NOMO-1 treated with dmso at 0.1 percent for 144 hours (cell line): Measurements from ENCODE around the gene ASAP2.

Experiments
- DNase-seq: peaks from one replicate; lab custom pipeline; 2025; ENCODE audit not compliant: unreplicated experiment; lab: John Stamatoyannopoulos, UW

ASAP2 gene

DNA sequence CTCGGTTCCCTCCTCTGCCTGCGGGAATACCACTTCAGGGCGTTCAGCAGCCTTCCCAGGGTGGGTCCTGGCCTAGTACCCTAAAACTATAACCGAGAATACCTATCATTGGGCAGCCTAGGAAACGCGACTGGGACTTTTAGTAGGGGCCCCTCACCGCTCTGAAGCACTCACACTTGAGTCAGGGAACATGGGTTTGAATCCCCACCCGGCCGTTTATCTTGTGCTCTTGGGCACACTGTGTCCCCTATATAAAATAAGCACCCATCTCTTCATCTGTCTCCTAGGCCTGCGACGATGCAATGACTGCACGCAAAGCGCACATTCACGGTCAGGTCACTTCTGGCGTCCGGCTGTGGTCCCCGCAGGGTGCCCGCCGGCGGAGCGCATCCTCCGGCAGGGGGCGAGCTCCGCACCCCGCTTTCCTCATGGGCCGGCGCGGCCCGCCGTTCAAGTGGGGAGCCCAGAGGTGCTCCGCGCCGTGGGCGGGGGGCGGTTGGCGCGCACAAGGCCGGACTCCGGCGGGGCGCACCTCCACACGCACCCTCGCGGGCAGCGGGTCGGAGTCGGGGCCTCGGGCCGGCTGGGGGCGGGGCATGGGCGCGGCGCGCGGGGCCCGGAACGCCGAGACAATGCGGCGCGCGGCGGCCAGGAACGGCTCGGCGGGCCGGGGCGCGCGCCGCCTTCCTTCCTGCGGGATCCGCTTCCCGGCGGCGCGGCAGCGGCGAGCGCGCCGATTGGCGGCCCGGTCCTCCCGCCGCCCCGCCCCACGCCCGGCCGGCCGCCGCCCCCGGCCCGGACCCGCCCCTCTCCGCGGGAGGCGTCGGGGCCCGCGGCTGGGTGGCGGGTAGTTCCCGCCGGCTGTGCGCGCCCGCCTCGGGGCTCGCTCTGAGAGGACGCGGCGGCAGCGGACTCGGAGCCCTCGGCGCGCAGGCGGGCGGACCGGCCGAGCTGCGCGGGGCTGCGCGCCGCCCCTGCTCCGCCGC lies at the start of gene ASAP2:
ASAP2 (plus strand) TSS at position 850 of the 986 bp plus-strand sequence. CDS start 293 bp downstream, outside the sequence.
- peak; percentile 24 for DNase-seq

DNA sequence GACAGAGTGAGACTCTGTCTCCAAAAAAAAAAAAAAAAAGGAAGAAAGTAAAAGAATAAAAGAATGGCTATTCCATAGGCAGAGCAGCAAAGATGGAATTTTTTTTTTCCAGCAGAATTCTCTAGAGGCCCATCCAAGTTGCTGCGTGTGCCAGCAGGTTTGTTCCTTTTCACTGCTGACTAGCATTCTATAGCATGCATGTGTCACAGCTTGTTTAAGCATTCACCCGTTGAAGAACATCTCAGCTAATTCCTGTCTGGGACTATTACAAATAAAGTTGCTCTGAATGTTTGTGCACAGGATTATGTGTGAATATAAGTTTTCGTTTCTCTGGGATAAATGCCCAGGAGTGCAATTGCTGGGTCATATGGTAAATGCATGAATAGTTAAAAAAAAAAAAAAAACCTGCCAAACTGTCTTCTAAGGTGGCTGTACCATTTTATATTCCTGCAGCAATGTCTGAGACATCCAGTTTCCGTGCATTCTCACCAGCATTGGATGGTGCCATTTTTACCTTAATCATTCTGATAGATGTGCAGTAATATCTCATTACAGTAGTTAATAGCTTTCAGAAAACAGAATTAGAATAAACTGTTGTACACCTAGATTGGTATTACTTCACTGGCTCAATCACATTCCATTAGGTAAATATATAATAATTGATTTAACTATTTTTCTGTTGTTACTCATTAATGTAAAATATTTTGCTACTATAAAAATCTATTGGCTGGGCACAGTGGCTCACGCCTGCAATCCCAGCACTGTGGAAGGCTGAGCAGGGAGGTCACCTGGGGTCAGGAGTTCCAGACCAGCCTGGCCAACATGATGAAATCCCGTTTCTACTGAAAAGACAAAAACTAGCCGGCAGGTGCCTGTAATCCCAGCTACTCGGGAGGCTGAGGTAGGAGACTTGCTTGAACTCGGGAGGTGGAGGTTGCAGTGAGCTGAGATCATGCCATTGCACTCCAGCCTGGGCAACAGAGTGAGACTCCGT lies 47.5 kb upstream of the ASAP2 start:
- no peak for DNase-seq

DNA sequence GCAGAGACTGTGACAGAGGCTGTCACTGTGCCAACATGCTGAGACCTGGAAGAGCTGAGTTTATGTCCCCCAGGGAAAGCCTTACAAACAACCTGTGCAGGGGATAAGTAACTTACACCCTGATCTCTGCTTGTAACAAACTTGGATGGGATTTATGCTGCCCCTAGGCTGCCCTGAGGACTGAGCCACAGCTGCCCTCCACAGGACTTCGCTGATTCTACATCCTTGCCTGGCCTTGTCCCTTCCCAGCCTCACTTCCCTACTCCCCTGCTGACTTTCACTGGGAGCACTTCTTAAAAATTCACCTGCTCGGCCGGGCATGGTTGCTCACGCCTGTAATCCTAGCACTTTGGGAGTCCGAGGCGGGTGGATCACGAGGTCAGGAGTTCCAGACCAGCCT lies 45.9 kb upstream of the ASAP2 start:
- no peak for DNase-seq

DNA sequence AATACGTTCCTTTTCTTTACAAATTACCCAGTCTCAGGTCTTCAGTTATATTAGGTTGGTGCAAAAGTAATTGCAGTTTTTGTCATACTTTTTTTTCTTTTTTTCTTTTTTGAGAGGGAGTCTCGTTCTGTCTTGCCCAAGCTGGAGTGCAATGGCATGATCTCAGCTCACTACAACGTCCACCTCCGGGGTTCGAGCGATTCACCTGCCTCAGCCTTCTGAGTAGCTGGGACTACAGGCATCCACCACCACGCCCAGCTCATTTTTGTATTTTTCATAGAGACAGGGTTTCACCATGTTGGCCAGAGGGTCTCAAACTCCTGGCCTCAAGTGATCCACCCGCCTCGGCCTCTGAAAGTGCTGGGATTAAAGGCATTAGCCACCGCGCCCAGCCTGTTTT lies 43.8 kb upstream of the ASAP2 start:
- DNase-seq, result no peak

DNA sequence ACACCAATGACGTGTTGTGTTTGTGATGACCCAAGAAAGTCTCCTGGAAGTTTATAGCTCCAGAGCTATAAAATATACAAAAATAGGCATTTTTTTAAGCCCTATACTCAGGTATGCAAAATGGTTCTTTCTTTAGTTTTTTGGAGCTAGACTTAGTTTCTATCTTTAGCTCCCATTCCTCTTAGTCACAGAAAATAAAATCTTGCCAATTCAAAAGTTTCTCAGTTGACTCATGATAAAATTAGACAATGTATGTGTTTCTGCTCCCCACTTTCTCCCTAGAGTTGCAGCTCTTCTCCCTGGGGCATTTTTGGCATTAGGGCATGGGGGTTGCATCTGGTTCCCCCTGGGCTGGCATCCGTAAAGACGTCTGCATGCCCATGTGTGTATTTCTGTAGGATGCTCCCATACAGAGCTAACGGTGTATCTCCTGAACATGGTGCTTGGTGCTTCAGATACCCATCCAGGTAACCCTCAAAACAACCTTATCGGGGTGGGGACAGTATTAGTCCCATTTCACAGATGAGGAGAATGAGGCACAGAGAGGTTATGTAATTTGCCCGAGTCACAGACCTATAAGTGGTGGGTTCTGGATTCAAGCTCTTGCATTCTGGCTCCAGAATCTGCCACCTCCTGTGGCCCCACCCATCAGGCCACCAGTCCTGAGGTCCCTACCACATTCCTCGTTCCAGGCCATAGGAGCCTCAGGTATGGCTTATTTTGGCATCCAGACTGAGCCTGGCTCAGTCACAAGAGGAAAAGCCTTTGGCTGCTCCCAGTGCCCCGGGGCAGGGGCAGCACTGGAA lies 43.1 kb upstream of the ASAP2 start:
- DNase-seq, result no peak

DNA sequence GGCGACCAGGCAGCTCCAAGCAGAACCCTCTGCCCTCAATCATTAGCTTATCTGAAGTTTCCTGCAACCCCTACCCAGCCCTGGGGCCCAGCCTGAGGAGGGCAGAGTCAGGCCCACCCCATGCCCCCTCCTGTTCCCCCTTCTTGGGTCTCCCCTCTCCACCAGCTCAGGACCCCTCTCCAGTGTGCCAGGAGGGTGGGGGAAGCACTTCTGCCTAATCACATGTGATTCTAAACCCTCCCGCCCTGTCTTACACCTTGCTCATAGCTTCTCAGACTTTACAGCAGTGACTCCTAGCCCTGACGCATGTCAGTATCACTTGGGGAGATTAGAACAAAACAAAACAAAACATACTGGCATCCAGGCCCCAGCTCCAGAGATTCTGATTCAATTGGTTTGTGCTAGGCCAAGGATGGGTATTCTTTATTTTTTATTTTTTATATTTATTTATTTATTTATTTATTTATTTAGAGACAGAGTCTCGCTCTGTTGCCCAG lies 42.5 kb upstream of the ASAP2 start:
- DNase-seq, result no peak

DNA sequence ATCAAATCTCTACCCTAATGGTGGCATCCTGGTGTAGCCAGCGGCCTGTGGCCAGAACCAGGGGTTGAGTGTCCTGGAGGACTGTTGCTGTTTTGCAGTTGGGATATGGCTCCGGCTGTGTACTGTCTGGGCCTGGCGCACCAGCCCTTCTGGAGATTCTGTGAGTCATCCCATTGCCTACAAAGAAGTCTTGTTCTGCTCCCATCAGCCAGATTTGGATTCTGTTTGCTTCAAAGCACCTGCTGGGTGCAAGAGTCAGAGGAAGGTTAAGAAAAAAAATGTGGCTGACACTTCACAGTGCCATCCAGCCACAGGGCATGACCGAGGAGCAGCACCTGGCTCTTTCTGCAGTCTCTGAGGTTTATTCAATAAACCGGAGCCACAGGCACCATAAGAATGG lies 41.0 kb upstream of the ASAP2 start:
- no peak for DNase-seq

DNA sequence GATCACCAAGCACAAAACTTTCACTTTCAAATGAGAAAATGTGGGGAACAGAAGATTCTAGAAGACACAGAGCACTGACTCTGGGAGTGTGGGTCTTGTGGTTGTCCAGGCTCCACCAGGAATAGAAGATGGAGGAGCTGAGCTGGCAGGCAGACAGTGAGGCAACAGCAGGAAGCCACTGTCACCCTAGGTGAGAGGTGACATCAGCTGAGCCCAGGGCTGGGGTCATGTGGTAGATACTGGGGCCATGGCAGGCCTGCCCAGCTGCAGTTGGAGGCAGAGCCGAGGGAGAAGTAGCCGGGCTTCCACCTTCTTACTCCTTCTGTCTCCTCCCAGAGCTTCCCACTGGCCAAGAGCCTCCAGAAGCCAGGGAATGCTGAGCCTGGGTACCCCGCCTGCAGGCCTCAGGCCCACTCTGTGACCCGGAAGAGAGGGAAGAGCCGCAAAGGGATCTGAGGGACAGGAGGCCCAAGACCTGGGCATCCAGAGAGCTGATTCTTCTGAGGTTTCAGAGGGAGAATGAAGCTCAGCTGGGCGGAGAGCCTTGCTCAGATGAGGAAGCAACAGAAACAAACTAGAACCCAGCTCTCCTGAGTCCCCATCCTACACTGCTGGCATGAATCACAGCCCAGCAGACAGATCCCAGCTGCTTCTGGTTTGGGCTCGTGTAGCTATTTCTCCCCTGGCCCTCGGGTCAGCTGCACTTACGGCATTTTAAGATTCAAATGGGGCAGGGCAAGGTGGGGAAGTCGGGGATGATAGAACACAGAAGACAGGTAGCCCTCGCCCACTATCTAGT lies 39.8 kb upstream of the ASAP2 start:
- no peak for DNase-seq

DNA sequence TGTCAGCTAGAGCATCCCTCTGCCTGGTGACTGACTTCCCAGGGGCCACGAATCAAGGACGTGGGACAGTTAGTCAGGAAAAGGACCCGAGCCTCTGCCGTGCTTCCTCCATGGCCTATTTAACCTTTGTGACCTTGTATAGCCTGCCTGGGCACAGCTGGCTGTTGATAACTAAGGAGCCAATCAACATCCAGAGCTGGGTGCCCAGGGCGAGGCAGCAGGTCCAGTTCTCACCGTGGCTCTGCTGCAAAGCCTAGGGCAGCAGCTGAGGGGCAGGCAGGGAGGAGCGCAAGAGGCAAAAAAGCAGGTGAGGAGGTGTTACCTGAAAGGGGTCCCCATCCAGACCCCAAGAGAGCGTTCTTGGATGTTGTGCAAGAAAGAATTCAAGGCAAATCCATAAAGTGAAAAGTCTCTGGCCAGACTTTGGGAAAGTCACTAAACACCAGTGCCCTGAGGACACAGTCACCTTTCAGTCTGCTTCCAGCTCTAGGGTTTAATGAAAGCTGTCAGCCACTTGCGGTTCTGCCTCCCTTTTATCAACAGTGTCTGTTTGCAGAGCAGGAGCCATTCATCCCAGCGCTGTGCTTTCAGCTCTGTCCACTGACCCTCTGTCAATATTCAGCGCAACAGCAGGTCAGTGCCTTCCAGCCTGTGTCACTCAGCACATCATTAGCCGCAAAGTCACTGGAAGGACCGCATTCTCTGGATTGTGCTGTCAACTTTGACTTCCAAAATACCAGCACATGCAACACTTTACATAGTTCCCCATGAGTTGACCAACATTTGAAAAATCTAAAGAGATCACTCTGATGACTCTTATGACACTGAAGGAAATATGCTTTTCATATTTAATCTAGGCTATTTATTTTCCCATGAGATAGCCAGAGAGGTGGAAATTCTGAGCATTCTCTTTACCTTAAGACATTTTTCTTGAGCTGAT lies 38.6 kb upstream of the ASAP2 start:
- no peak for DNase-seq

DNA sequence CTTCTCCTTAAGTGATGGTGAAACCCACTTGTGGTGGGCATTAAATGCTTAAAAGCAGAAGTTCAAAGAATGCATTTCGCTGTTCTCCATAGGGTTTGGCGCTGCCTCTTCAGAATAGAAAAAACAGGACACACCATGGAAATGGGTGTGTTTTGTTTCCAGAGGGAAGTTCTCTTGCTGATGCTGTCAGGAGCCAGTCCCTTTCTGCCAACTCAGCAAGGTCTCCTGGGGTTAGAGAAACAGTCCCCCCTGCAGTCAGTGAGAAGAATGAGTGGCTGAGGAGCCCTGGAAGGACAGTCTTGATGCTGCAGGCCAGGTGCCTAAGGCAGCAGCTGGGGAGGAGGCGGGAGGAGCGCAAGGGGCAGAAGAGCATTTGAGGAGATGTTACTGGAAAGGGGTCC lies 37.8 kb upstream of the ASAP2 start:
- DNase-seq, result peak; percentile 34

DNA sequence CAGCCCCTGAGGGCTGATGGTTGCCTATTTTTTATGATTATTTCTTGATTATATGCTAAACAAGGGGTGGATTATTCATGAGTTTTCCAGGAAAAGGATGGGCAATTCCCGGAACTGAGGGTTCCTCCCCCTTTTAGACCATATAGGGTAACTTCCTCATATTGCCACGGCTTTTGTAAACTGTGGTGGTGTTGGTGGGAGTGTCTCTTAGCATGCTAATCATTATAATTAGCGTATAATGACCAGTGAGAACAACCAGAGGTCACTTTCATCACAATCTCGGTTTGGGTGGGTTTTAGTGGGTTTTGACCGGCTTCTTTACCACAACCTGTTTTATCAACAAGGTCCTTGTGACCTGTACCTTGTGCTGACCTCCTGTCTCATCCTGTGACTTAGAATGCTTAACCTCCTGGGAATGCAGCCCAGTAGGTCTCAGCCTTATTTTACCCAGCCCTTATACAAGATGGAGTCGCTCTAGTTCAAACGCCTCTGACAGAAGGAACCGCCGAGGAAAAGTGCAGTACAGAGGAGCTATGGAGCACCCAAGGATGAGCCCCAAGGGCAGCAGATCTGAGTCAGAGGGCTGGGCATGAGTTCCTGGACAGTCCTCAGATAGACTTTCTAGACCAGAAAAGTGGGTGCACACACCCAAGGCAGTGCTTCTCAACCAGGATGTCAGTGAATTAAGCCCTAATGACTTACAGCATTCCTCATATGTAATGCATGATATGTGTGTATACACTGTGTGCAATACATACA lies 37.1 kb upstream of the ASAP2 start:
- DNase-seq, result no peak

DNA sequence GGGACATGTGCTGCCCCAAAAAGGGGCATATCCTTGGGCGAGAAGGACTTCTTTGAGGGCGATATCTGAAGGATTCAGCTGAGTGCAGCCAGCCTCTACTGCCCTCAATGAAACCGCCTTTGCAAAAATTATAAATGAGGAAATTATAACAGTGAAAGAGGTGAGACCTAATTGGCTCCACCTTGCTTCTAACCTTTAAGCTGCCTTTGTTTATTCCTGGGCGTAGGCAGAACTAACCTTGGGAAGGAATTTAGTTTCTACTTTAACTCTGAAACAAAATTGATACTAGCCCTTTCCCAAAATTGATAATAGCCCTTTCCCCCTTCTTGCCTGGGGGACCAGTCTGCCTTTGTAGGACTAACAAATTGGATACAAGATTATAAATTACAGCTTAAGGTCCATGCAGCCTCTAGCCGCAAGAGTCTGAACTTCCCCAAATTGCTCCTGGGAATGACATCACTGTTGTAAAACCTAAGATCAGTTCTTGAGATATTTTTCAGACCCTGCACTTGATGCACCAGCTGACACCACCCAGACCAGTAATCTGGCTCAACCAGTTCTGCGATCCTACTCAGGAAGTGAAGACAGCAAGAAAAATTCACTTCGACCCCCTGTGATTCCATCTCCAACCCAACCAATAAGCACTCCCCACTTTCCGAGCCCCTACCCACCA lies 36.0 kb upstream of the ASAP2 start:
- no peak for DNase-seq

DNA sequence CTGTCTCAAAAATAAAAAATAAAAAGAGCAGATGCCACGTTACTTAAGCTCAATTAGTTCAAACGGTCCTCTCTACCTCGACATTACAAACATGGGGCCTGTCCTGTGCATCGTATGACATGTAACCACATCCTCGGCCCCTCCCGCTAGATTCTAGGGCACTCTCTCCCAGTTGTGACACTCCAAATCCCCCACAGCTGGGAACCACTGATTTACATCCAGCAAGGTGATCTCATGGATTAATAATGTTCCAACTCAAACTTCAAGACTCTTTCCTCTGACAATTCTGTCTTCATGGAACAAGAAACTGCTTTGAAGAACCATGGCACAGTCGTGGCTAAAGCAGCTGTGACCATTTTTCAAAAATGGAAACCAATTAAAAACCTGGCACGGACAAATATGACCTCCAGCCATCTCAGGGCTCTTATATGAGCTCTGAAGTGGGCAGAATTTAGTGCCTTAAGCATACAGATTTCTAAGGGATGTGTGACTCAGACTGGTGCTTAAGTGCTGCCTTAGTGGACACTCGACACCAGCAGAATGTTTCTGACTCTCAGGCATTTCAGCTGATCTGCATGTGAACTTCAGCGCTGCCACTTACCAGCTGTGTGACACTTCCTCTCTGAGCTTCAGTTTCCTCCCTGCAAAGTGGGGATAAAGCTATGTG lies 31.7 kb upstream of the ASAP2 start:
- no peak for DNase-seq

DNA sequence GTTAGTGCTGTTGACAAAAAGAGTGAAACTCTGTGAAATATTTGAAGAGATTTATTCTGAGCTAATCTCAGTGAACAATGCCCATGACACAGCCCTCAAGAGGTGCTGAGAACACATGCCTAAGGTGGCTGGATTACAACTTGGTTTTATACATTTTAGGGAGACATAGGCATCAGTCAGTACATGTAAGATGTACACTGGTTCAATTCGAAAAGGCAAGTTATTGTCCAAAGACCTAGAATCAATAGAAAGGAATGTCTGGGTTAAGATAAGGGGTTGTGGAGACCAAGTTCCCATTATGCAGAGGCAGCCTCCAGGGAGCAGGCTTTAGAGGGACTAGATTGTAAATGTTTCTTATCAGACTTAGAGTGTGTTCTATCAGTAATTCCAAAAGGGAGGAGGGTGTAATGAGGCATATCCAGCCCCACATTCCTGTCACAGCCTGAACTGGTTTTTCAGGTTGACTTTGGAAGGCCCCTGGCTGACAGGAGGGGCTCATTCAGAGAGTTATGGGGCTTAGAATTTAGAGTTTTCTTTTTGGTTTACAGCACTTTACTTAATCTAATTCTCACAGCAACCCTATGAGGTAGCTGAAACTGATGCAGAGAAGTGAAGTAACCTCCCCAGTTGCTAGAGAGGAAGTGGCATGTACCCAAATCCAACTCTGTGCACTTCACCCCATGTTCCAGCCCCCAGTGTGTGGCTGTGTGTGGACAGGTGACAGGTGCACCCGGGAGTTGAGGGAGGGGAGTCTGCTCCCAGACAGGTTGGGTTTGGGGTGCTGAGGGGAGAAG lies 28.3 kb upstream of the ASAP2 start:
- DNase-seq, result no peak

DNA sequence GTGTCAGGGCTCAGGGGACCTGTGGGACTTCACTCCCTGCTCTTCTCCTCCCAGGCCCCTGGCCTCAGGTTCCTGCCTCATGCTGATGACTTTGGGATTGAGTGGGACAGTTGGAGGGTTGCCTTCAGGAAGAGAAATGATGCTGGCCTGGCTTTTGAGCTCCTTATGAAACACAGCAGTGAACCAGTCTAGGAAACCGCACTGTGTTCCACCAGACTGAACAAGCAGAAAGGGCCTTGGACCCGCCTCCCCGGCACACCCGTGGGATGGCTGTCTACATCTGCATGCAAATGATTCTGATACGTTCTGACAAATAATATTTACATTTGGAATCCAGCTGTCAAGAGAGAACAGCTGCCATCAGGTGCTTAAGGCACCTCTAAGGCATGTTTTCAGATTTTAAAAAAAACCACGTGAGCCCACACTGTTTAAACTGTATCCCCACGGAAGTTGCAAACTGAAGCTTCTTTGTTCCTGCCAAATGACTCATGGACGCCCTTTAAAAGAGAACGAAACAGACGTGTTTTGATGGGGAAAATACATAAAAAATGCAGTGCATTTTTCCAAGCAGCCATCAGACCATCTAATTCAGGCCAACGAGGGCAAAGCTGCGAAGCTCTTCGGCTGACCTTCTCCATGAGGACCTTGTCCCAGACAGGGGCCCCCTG lies 27.6 kb upstream of the ASAP2 start:
- DNase-seq, result no peak
